Adipocyte (in vitro differentiated cells): ENCODE measurements around the gene CRK.

Source experiments
- DNase-seq: peaks from one replicate; pipeline ENCODE4 v3.0.0-alpha.2; 2015; ENCODE audit warnings: low read depth
- H3K27me3 ChIP-seq: replicated peaks from 2 replicates; pipeline ENCODE4 v1.7.0; 2013; ENCODE audit warnings: mild to moderate bottlenecking, low read length, moderate library complexity; ENCODE audit not compliant: control insufficient read depth, insufficient read depth
- H3K36me3 ChIP-seq: 2 replicates; pipeline ENCODE4 v1.7.0; 2013; ENCODE audit warnings: low read length, mild to moderate bottlenecking, moderate library complexity; ENCODE audit not compliant: control insufficient read depth, insufficient read depth, severe bottlenecking
- H3K4me1 ChIP-seq: 2 replicates; pipeline ENCODE4 v1.7.0; 2013; ENCODE audit warnings: mild to moderate bottlenecking, low read length, moderate library complexity; ENCODE audit not compliant: control insufficient read depth, insufficient read depth
- H3K4me3 ChIP-seq: 2 replicates; pipeline ENCODE4 v1.7.0; 2013; ENCODE audit warnings: mild to moderate bottlenecking, low read length, moderate library complexity
- H3K9ac ChIP-seq: 2 replicates; pipeline ENCODE4 v1.7.0; 2013; ENCODE audit warnings: mild to moderate bottlenecking, low read length, moderate library complexity
- H3K9me3 ChIP-seq: 2 replicates; pipeline ENCODE4 v1.7.0; 2013; ENCODE audit warnings: mild to moderate bottlenecking, low read length, moderate library complexity; ENCODE audit not compliant: control insufficient read depth

CRK gene

DNA sequence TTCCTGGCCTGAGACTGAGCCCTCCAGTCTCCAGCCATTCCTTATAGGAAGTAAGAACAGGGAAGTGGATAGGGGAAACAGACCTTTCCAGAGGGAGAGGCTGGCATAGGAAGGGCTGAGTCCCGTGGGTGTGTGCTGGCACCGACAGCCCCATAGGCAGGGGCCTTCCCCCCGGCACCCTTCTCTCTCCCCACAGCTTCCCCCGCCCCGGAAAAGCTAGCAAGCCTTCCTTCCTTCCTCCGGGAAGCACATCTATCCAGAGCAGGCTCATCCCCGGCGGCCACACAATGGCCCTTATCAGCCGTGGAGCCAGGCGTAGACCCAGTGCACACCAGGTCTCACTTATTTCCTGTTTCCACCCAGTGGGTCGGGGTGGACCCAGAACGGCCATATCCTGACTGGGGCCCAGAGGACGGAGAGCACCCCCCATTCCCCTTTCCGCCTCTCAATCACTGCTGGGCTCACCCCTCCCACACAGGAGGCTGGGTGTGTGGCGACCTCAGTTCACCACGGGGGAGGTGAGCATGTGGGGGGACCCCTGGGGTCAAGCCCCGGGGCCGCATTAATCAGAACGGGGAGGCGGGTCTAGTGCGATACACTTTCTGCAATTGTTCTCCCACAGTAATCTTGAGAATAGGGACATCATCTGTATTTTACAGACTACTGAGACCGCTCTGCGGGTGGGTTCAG, 37.4 kb upstream of the CRK start:
- Histone ChIP-seq H3K27me3 (no peaks in the 10 kb centered on the region), H3K9me3 (no peaks in the 10 kb centered on the region), H3K4me1 (peaks cover 74% of the 10 kb centered on the region), H3K9ac (peak overlapping the region; percentile 92), H3K4me3 (peak overlapping the region; percentile 84), H3K36me3 (peaks cover 8% of the 10 kb centered on the region)
- no peak for DNase-seq

DNA sequence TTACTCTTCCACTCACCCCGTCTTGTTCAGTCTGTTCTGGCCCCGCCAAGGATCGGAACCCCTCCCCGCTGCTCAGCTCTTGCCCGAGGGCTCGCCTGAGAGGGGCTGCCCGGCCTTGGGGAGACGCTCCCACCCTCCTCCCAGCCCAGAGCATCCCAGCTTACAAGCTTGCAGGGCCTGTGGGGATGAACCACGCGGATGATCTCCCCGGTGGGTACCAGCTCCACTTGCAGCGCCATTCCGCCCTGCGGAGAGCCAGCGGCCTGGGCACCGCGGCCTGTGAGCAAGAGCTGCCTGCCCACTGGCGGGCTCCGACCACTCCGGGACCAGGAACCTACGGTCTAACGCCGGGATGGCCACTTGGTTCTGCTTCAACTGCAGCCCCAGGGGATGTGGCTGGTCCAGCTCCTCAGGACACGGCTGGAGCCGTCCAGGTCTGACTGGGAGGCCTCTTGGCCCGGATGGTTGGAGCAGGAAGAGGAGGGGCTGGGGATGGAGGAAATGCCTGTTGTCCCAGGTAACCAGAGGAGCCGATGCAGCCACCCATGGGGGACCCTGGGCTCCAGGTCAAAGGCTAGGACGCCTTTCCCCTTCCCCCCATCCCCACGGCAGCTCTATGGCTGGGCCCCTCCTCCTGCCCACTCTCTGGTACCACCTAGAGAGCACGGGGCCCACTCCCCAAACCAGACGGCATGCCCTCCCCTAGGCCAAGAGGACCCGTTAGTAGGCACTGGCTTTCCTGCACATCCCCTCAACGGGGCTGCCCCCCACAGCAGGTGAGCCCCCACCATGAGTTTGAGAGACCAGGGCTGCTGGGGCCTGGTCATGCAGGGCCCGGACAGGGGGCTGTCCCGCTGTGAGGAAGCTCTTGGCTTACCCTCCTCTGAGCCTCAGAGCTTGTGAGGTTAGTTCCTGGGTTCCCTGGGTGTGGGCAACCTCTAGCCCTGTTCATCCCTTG, 36.5 kb upstream of the CRK start, which contains the start of gene MYO1C:
Gene MYO1C (minus strand): TSS at position 438 of the 958 bp plus-strand sequence. CDS start 199 bp downstream, at position 239.
- H3K4me3 ChIP-seq = peak within 1 kb of the TSS; percentile 84
- no peaks in the 10 kb centered on the region for H3K27me3 ChIP-seq
- no peaks in the 10 kb centered on the region for H3K9me3 ChIP-seq
- H3K4me1 ChIP-seq = peaks cover 72% of the 10 kb centered on the region
- peak within 1 kb of the TSS; percentile 92 for H3K9ac ChIP-seq
- no peak for DNase-seq
- peaks cover 8% of the 10 kb centered on the region for H3K36me3 ChIP-seq

DNA sequence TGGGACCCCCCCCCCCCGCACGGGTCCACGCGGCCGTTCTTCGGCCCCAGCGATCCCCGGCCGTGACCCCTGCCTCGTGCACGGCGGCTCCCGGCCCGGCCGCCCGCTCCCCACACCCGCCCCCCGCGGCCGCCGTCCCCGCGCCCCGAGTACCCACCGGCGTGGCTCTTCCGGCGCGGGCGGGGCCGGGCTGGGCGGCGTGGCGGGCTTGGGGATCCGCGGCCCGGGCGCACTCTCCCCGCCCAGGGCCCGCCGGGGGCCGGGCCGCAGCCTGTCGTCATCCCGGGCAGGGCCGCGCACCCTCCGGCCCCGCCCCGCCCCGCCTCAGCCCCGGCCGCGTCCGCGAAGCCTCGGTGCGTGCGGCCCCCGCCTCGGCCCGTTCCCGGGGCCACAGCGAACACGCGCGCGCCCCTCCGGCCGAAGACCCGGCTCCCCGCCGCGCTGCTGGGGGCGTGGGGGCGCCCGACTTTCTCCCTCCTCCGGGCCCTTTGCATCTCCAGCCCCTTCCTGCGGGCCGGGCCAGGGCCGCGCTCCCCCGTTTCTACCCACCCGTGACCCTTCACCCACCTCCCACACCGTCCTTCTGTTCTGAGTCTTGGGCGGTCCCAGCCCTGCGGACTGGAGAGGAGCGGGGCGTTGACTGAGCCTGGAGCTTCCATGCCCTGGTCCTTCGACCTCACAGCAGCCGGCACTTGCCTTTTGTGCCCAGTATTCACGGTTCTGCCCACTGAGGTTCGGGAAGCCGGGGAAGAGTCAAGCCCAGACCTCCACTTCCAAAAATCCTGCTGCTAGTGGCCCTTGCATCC, 35.6 kb upstream of the CRK start:
- peaks cover 8% of the 10 kb centered on the region for H3K36me3 ChIP-seq
- H3K9me3 ChIP-seq = no peaks in the 10 kb centered on the region
- peak; percentile 87 for DNase-seq
- peak overlapping the region; percentile 92 for H3K9ac ChIP-seq
- peak overlapping the region; percentile 90 for H3K4me3 ChIP-seq
- peaks cover 76% of the 10 kb centered on the region for H3K4me1 ChIP-seq
- H3K27me3 ChIP-seq = no peaks in the 10 kb centered on the region

GRCh38 chr17:1490643-1491442, 34.8 kb upstream of the CRK start:
- H3K36me3 ChIP-seq = peaks cover under 1% of the 10 kb centered on the region
- peak; percentile 78 for DNase-seq
- H3K4me1 ChIP-seq = peaks cover 69% of the 10 kb centered on the region
- H3K9me3 ChIP-seq = no peaks in the 10 kb centered on the region
- H3K9ac ChIP-seq = peak overlapping the region; percentile 91
- no peaks in the 10 kb centered on the region for H3K27me3 ChIP-seq
- peak overlapping the region; percentile 90 for H3K4me3 ChIP-seq

GRCh38 chr17:1488826-1489270, 32.8 kb upstream of the CRK start:
- Histone ChIP-seq H3K4me3 (peak overlapping the region; percentile 76), H3K9ac (peak overlapping the region; percentile 90), H3K36me3 (no peaks in the 10 kb centered on the region), H3K4me1 (peaks cover 53% of the 10 kb centered on the region), H3K27me3 (no peaks in the 10 kb centered on the region), H3K9me3 (no peaks in the 10 kb centered on the region)
- no peak for DNase-seq

GRCh38 chr17:1487939-1488825, 32.1 kb upstream of the CRK start:
- Histone ChIP-seq H3K9ac (peak overlapping the region; percentile 90), H3K9me3 (no peaks in the 10 kb centered on the region), H3K4me1 (peaks cover 49% of the 10 kb centered on the region), H3K36me3 (peaks cover 4% of the 10 kb centered on the region), H3K4me3 (peak overlapping the region; percentile 76), H3K27me3 (no peaks in the 10 kb centered on the region)
- peak; percentile 98 for DNase-seq

DNA sequence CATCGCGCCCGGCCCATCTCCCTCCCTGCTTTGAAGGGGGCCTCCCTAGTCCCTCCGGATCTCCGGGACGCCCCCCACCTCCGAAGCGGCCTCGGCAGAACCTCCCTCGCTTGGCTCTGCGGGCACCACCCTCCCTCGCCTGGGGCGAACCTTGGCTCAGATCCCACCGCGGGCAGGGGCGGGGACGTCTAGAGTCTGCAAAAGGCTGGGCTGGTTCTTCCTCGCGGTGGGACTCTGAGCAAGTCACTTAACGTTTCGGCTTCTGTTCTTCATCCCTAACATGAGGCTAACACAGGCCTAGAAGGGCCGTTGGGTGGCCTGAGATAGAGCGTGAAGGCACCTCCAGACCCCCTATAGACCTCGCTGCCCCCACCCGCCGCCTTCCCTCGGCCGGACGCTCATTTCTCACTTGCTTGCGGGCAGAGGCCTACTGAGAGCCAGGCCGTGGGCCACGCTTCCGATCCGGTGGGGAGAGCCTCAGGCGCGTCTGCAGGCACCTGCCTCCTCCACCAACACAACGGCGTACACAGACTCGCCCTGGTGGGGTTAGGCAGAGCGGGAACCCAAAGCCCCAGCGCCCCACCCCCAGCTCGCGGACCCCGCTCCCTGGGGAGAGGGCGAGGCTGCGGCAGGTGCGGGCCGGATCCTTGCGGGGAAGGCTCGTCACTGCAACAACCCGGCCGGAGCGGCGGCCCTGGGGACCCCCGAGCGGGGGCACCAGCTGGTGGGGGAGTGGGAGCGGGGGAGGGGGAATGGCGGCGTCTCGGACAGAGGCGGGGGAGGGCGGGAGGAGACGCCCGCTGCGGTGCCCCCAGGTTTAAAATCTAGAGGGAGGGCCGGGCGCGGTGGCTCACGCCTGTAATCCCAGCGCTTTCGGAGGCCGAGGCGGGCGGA, 31.0 kb upstream of the CRK start:
- peak overlapping the region; percentile 74 for H3K4me3 ChIP-seq
- no peaks in the 10 kb centered on the region for H3K9me3 ChIP-seq
- H3K36me3 ChIP-seq = peaks cover 12% of the 10 kb centered on the region
- H3K9ac ChIP-seq = peak overlapping the region; percentile 90
- H3K4me1 ChIP-seq = peaks cover 42% of the 10 kb centered on the region
- no peaks in the 10 kb centered on the region for H3K27me3 ChIP-seq
- DNase-seq = peak; percentile 70

GRCh38 chr17:1485423-1486376, 29.7 kb upstream of the CRK start:
- H3K36me3 ChIP-seq = peaks cover 24% of the 10 kb centered on the region
- H3K4me3 ChIP-seq = peak overlapping the region; percentile 82
- no peaks in the 10 kb centered on the region for H3K9me3 ChIP-seq
- peak overlapping the region; percentile 90 for H3K9ac ChIP-seq
- peak; percentile 79 for DNase-seq
- peaks cover 53% of the 10 kb centered on the region for H3K4me1 ChIP-seq
- H3K27me3 ChIP-seq = no peaks in the 10 kb centered on the region
